Gastrocnemius medialis (tissue), 4 donors: ENCODE results near the gene SLC19A2. TPM values are rescaled to one million over a fixed set of nuclear protein-coding genes. Genes with fewer than 3 reads are reported as not detected.

Experiments
- ATAC-seq, 2 donors: fragments of 150-250 bp; one replicate each; pipeline ENCODE4 v1.9.1; 2016
- DNase-seq, 2 donors: peaks; one replicate each; pipeline ENCODE4 v3.0.0-alpha.2; 2019
- H3K27ac ChIP-seq, 4 donors: fragments of 200-600 bp; sonication (generic); 1 replicate in 1 of 4; 2 replicates in 3 of 4; pipeline ENCODE4 v1.5.1; 2016 to 2018; ENCODE audit warnings: mild to moderate bottlenecking in 2 of 4, moderate library complexity in 1 of 4
- H3K27me3 ChIP-seq, 3 donors: fragments of 200-600 bp; sonication (generic) in 2 of 3; 1 replicate in 1 of 3; 2 replicates in 2 of 3; pipeline versions ENCODE4 v1.5.1 to v1.6.0; 2016 to 2019; ENCODE audit warnings: mild to moderate bottlenecking in 1 of 3, moderate library complexity in 1 of 3
- H3K36me3 ChIP-seq, 2 donors: fragments of 200-600 bp; sonication (generic) in 1 of 2; one replicate each; pipeline ENCODE4 v1.5.1; 2017 to 2018
- H3K4me1 ChIP-seq, 2 donors: fragments of 200-600 bp; sonication (generic) in 1 of 2; one replicate each; pipeline ENCODE4 v1.5.1; 2016 to 2017; ENCODE audit warnings: mild to moderate bottlenecking in 2 of 2
- H3K4me3 ChIP-seq, 4 donors: fragments of 200-600 bp; sonication (generic) in 3 of 4; 1 replicate in 1 of 4; 2 replicates in 3 of 4; pipeline ENCODE4 v1.5.1; 2016 to 2019; ENCODE audit warnings: mild to moderate bottlenecking in 2 of 4
- H3K9me3 ChIP-seq, 3 donors: fragments of 200-600 bp; sonication (generic) in 2 of 3; 1 replicate in 1 of 3; 2 replicates in 2 of 3; pipeline ENCODE4 v1.5.1; 2016 to 2019
- CTCF ChIP-seq, 5 experiments: fragments of 450-650 bp in 3 of 5; fragments of 200-600 bp in 2 of 5; sonication (generic) in 2 of 5; IDR thresholded peaks in 4 of 5; conservative IDR thresholded peaks in 1 of 5; 1 replicate in 4 of 5; 2 replicates in 1 of 5; pipeline ENCODE4 v1.5.1; 2016 to 2019; ENCODE audit warnings: antibody characterized with exemption in 5 of 5, mild to moderate bottlenecking in 3 of 5, moderate library complexity in 3 of 5
- POLR2A ChIP-seq, 2 donors: fragments of 450-650 bp; IDR thresholded peaks; one replicate each; pipeline ENCODE4 v1.6.1; 2017; ENCODE audit warnings: antibody characterized with exemption in 2 of 2, mild to moderate bottlenecking in 2 of 2, moderate library complexity in 2 of 2
- in situ Hi-C, 4 donors: fragments of 200-750 bp; cut with MboI; loops; one replicate each; pipeline versions ENCODE4 v1.15.0 to v1.8.0; 2017; ENCODE audit warnings: low sequenced_read_pairs in 4 of 4
- intact Hi-C: fragments of 100-400 bp; cut with DNase I; formaldehyde crosslinking; loops from one replicate; pipeline ENCODE4 v1.15.1; 2023; ENCODE audit warnings: low total_unique reads
- total RNA-seq, 4 donors: library from RNA; depleted of rRNA; stranded (reverse); fragments of >200 nt; gene quantifications; one replicate each; pipeline versions ENCODE4 v1.1.0 to v1.2.3, GENCODE V29; 2016

Gene SLC19A2
- total RNA-seq, 4 donors from 2014 or later = 93.3 to 176 (median 99.8) TPM

GRCh38 chr1:169529068-169529642, 43.4 kb upstream of the SLC19A2 start:
- TF ChIP-seq POLR2A (IDR thresholded peaks at IDR 0.05) (no peak), CTCF (IDR thresholded peaks at IDR 0.05 in 4 of 5, conservative IDR thresholded peaks at IDR 0.05 in 1 of 5) (no peak)
- DNase-seq (no peak), ATAC-seq (no peak)
- no peak overlapping the region for H3K4me3 ChIP-seq
- no peaks in the 10 kb centered on the region for H3K9me3 ChIP-seq
- in situ Hi-C loops = loop anchor here in 2 of 4 donors (25.0 kb wide), 2 partner anchors 142 to 1192 kb away; no protein-coding TSS in a partner anchor
- no peak overlapping the region for H3K27ac ChIP-seq
- no peaks in the 10 kb centered on the region for H3K36me3 ChIP-seq
- no peaks in the 10 kb centered on the region for H3K27me3 ChIP-seq
- H3K4me1 ChIP-seq = no peaks in the 10 kb centered on the region
- intact Hi-C loops = no loop called here

GRCh38 chr1:169528215-169529067, 42.7 kb upstream of the SLC19A2 start:
- no peak for TF ChIP-seq POLR2A (IDR thresholded peaks at IDR 0.05)
- TF ChIP-seq CTCF (IDR thresholded peaks at IDR 0.05 in 4 of 5, conservative IDR thresholded peaks at IDR 0.05 in 1 of 5) = no peak
- in situ Hi-C loops (loop anchor here in 2 of 4 donors (25.0 kb wide), 2 partner anchors 141 to 1191 kb away; no protein-coding TSS in a partner anchor), intact Hi-C loops (no loop called here)
- Histone ChIP-seq H3K4me1 (no peaks in the 10 kb centered on the region), H3K9me3 (no peaks in the 10 kb centered on the region), H3K4me3 (no peak overlapping the region), H3K27ac (peak overlapping the region in 2 of 4 donors; percentile 13 to 29), H3K36me3 (no peaks in the 10 kb centered on the region), H3K27me3 (no peaks in the 10 kb centered on the region)
- DNase-seq = no peak
- ATAC-seq = no peak

- TF ChIP-seq CTCF (IDR thresholded peaks at IDR 0.05 in 4 of 5, conservative IDR thresholded peaks at IDR 0.05 in 1 of 5) = no peak
- TF ChIP-seq POLR2A (IDR thresholded peaks at IDR 0.05) = no peak
- intact Hi-C loops = no loop called here
- peak overlapping the region in 2 of 4 donors; percentile 17 to 29 for H3K27ac ChIP-seq
- no peaks in the 10 kb centered on the region for H3K4me1 ChIP-seq
- no peaks in the 10 kb centered on the region for H3K27me3 ChIP-seq
- in situ Hi-C loops = loop anchor here in 2 of 4 donors (25.0 kb wide), 2 partner anchors 140 to 1190 kb away; no protein-coding TSS in a partner anchor
- DNase-seq (peak in 1 of 2 donors; percentile 22), ATAC-seq (peak; percentile 77 to 84)
- H3K36me3 ChIP-seq = no peaks in the 10 kb centered on the region
- no peaks in the 10 kb centered on the region for H3K9me3 ChIP-seq
- no peak overlapping the region for H3K4me3 ChIP-seq
Observed at GRCh38 chr1:169527451-169528214, 41.9 kb upstream of the SLC19A2 start.

GRCh38 chr1:169527001-169527400, 41.3 kb upstream of the SLC19A2 start:
- ATAC-seq = no peak
- in situ Hi-C loops = loop anchor here in 2 of 4 donors (25.0 kb wide), 2 partner anchors 140 to 1190 kb away; no protein-coding TSS in a partner anchor

More at GRCh38 chr1:169527001-169527400, 41.3 kb upstream of the SLC19A2 start:
- Histone ChIP-seq H3K27ac (peak overlapping the region in 2 of 4 donors; percentile 17 to 29), H3K36me3 (no peaks in the 10 kb centered on the region), H3K27me3 (no peaks in the 10 kb centered on the region), H3K4me1 (no peaks in the 10 kb centered on the region), H3K4me3 (no peak overlapping the region), H3K9me3 (no peaks in the 10 kb centered on the region)
- no peak for DNase-seq
- intact Hi-C loops = no loop called here
- TF ChIP-seq POLR2A (IDR thresholded peaks at IDR 0.05) (no peak), CTCF (IDR thresholded peaks at IDR 0.05 in 4 of 5, conservative IDR thresholded peaks at IDR 0.05 in 1 of 5) (no peak)
